Measurements from ENCODE around the gene CEMIP2.

GRCh38 chr9:71681104-71681707 lies 87.1 kb downstream of the CEMIP2 start:
- no peak for TF ChIP-seq POLR2AphosphoS5 (IDR thresholded peaks at IDR 0.05; ENCODE audit: low read depth, low read length)
- no peak for TF ChIP-seq POLR2A (IDR thresholded peaks at IDR 0.05; ENCODE audit: low read depth, low read length)
- TF ChIP-seq TAF1 (IDR thresholded peaks at IDR 0.05; ENCODE audit: low read depth, low read length), result no peak
